Measurements from ENCODE around the gene POLR3H. TPM values are rescaled to one million over a fixed set of nuclear protein-coding genes. Genes with fewer than 3 reads are reported as not detected.

POLR3H gene
- total and polyA plus RNA-seq, 2 donors (not counting 3 experiments of a cell fraction or from before 2014, with no cell fraction given), result 31.2 to 39.4 TPM

DNA sequence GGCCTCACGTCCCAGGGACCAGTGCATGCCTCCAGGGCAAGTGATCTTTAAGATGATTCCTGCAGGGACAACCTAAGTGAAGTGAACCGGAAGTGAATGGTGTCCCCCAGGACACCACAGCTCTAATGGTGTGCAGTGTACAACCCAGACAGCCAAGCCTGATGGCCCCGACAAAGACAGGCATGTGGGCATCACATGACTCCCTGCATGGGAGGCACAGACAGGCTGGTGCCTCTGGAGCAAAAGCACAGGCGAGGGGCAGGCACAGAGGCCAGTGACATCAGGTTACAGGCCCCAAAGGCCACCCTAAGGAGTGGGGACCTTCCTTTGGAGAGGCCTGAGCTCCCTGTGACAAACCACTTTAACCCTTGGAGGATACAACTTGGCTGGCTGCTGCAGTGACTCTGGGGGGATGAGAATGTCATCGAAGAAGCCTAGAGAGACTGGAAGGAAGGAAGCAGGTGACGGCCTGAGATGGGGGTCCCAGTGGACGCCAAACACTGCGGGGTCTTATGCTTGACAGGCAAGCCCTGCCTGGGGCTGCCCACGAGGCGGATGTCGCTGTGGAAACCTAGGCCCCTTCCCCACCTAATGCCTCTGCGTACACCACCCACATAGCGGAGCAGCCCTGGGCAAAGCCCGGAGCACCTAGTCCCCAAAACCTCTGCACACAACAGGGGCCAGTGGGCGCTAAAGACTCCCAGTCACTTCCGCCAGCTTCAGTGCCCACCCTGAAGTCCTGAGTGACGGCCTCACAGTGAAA lies 12.4 kb downstream of the POLR3H start:
- intact Hi-C loops (cut with micrococcal nuclease), result no loop called here
- Histone ChIP-seq H4K20me1 (replicated peaks; ENCODE audit: control insufficient read depth, extremely low read depth, insufficient read depth, low read length) (no peaks in the 10 kb centered on the region), H3K4me2 (ENCODE audit: insufficient read depth, low read length) (no peak overlapping the region), H3K79me2 (ENCODE audit: control insufficient read depth, insufficient read depth, low read length) (no peaks in the 10 kb centered on the region), H3K9ac (replicated peaks; ENCODE audit: extremely low read depth, insufficient read depth, low read length) (no peak overlapping the region), H3K27ac (ENCODE audit: insufficient read depth, low read depth, low read length) (no peak overlapping the region), H3K36me3 (ENCODE audit: control insufficient read depth in 2 of 2, extremely low read depth in 1 of 2, insufficient read depth in 2 of 2, low read length in 2 of 2) (peaks cover 2 to 32% of the 10 kb centered on the region in 2 experiments), H3K27me3 (ENCODE audit: control insufficient read depth in 2 of 2, insufficient read depth in 2 of 2, low read length in 2 of 2) (no peaks in the 10 kb centered on the region), H2AFZ (ENCODE audit: low read depth, low read length) (no peak overlapping the region), H3K4me3 (replicated peaks in 1 of 3; ENCODE audit: insufficient read depth in 1 of 3, low read depth in 1 of 3, low read length in 3 of 3) (no peak overlapping the region), H3K9me1 (replicated peaks; ENCODE audit: control insufficient read depth, extremely low read depth, insufficient read depth, low read length) (no peaks in the 10 kb centered on the region), H3K9me3 (replicated peaks; ENCODE audit: control insufficient read depth, insufficient read depth, low read length) (no peaks in the 10 kb centered on the region), H3K4me1 (ENCODE audit: control insufficient read depth, extremely low read depth, insufficient read depth, low read length) (no peaks in the 10 kb centered on the region)
- dilution Hi-C loops (cut with MboI; ENCODE audit: extremely low pct_ligation_motif_present, low sequenced_read_pairs), result no loop called here
- TF ChIP-seq POLR2A (IDR thresholded peaks at IDR 0.05; ENCODE audit: low read depth, low read length), result no peak
- TF ChIP-seq MYC (IDR thresholded peaks at IDR 0.05; ENCODE audit: low read depth, low read length), result no peak
- TF ChIP-seq, protein P1, sequence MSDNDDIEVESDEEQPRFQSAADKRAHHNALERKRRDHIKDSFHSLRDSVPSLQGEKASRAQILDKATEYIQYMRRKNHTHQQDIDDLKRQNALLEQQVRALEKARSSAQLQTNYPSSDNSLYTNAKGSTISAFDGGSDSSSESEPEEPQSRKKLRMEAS (IDR thresholded peaks at IDR 0.05; ENCODE audit: insufficient read depth, insufficient read length), result no peak
- no peak for TF ChIP-seq FOS (IDR thresholded peaks at IDR 0.05; ENCODE audit: borderline replicate concordance, insufficient read depth, low read length)
- TF ChIP-seq EZH2 (IDR thresholded peaks at IDR 0.05; ENCODE audit: borderline replicate concordance, low read depth, low read length, severe bottlenecking), result no peak
- no peak for TF ChIP-seq JUN (IDR thresholded peaks at IDR 0.05; ENCODE audit: borderline replicate concordance, insufficient read depth, insufficient read length, low read depth)
- TF ChIP-seq POLR2AphosphoS5 (IDR thresholded peaks at IDR 0.05; ENCODE audit: insufficient read depth, low read depth, low read length), result no peak
- ChIA-PET POLR2A (no interaction called here), CTCF (interaction anchor here (0.5 to 1.9 kb wide), 7 partner anchors 12 to 130 kb away, joined by 3 to 17 read pairs (median 7); partner anchors contain the start of gene POLR3H)
- DNase-seq (ENCODE audit: low read depth, low spot score) (no peak), FAIRE-seq (no peak)
- BruUV-seq (replicated peaks), result no TSS peak

Data from endothelial cell of umbilical vein (primary cell).